Stimulated activated CD4-positive, alpha-beta T cell treated with anti-CD3 and anti-CD28 coated beads, Interleukin-4, amount 100 ng/mL, for 4 hours (primary cell): ENCODE results near the gene RNF224.
A peak's percentile ranks its signal among the peaks of the same experiment; 100 is the strongest.

Experiments used
- DNase-seq, 2 experiments: peaks; one replicate each; pipeline ENCODE4 v3.0.0-alpha.2; 2020

The RNF224 gene

GRCh38 chr9:137215196-137215986 is 11.9 kb upstream of the RNF224 start:
- no peak for DNase-seq

DNA sequence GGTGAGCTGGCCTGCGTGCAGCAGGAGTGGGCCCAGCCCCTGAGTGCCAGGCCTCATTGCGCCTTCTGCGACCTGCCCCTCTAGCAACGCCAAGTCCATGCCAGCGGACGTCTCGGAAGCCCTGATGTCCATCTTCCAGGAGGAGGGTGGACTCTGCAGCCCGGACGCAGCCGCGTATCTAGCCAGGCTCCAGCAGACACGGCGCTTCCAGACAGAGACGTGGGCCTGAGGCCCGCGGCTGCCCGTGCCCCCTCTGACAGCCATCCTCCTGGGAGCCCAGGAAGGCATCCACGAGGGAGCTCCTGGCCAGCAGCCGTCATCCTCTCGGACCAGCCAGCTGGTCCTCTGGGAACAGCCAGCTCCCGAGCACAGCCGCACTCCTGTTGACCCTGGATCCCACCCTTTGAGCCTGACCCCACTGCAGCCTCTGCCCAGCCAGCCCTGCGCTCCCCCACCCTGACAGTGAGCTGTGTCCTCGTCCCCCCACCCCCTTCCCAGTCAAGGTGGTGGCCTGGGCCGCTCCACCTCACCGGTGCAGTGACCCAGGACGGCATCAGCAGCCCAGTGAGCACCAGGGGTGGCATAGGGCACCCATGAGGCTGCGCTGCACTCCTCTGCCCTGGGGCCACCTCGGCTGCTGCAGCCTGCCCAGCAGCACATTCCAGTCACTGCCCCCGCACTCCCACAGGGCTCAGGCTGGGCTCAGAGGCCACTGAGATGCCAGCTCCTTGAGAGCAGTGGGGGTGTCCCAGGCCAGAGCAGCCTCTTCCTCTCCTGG is 10.9 kb upstream of the RNF224 start:
- no peak for DNase-seq

- DNase-seq: no peak
Observed at GRCh38 chr9:137217276-137218211, 9.8 kb upstream of the RNF224 start.

DNA sequence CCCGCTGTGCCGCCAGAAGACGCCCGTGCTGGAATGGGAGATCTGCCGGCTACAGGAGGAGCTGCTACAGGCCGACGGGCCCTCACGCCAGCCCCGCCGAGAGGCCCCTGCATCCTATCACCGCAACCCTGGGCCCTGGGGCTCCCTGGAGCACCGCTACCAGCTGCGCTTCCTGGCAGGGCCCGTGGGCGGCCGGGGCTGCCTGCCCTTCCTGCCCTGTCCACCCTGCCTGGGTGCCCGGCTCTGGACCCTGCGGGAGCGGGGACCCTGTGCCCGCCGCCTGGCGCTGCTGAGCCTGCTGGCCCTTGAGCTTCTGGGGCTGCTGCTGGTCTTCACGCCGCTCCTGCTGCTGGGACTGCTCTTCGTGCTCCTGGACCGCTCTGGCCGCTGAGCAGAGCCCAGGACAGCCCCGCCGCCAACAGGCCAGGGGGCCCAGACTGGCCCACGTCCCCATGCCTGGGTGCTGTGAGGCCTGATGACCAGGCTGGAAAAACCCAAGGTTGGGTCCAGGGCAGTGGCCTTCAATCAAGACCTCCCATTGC is 9.0 kb upstream of the RNF224 start:
- DNase-seq: no peak

GRCh38 chr9:137218754-137219271 is 8.5 kb upstream of the RNF224 start:
- DNase-seq: no peak

GRCh38 chr9:137219757-137220316 is 7.5 kb upstream of the RNF224 start:
- DNase-seq: no peak

DNA sequence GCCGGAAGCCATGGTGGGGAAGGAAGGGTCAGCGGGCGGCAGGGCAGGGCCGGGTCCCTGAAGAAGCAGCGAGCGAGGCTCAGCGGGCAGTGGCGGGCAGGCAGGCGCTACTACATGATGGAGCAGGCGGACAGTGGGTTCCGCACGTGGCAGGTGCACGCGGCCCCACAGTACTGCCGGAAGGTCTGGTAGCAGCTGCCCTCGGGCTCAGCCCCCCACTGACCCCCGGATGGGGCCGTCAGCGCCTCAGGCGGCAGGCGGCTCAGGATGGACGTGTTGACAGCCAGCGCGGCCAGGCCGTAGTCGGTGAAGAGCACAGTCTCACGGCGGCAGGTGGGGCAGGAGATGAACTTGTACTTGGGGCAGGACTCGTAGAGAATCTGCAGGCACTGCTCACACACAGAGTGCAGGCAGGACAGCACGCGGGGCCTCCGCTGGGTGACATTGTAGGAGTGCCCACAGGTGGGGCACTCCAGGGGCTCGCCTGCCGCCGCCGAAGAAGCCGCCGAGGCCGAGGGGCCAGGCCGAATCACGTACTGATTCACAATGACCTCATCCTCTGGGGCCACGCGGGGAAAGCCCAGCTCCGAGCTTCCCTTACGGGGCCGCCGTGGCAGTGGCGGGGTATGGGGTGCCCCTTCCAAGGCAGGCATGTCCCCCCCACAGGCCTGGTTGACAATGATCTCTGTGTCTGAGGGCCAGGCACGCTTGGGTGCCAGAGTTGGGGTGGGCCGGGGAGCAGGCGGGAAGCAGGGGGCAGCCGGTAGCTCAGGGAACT is 6.8 kb upstream of the RNF224 start:
- DNase-seq: no peak

DNA sequence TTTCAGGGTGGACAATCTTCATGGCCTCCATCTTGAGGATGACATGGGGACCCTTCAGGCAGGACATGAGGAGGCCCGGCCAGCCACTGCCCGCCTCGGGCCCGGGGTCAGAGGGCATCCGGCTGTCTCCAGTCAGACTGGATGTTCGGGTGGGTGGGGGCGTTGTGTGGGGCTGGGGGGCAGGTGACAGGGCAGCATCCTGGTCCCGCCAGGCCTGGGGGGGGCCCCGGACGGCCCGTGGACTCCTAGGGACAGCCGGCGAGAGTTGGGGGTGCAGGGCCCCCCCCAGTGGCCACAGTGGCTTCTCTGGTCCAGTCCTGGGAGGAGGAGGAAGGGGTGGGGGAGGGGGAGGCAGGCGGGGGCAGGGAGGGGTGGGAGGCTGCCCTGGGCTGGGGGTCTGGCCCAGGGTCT is 6.2 kb upstream of the RNF224 start:
- no peak for DNase-seq

GRCh38 chr9:137221506-137222111 is 5.7 kb upstream of the RNF224 start:
- DNase-seq: peak in 1 of 2 experiments; percentile 29

DNA sequence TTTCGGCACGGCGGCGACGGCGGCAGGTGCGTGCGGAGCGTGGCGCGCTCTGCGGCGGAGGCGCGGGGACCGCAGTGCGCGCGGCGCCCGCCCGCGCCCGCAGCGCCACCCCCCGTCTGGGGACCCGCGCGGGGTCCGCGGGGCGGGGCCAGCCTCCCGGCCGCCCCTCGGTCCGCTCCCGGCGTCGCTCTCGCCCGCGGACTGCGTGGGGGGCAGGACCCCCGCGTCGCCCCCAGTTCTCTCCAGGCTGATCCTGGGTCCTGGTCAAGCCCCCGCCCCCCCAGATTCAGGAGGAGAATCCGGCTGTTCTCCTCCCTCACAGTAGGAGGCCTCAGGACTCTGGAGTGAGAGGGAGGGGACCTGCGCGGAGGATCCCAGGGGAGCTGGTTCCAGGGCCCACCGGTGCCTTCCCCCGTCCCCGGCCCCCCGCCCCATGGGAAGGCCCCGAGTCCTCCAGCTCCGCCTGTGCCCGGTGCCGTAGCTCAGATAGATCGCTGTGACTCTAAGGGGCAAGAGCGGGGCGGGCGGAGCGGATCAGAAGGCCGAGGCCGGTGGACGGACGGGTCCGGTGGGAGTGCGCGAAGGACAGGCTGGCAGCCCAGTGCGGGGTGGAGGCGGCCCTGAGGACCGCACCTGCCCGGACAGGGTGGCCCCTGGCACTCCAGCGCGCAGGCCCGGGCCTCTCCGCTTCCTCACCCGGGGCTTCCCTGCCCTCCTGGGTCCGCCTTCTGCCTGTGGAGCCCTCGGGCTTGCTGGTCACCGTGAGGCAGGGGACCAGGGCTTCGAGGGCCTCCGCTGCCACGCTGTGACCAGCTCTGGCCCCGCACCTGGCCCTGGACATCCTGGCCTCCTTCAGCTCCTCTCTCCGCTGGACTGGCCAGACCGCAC is 4.9 kb upstream of the RNF224 start, which contains the start of gene RNF208:
Gene RNF208 (minus strand): TSS at position 51 of the 888 bp plus-strand sequence. CDS start 1,028 bp downstream, outside the sequence.
- peak in 1 of 2 experiments; percentile 27 for DNase-seq

DNA sequence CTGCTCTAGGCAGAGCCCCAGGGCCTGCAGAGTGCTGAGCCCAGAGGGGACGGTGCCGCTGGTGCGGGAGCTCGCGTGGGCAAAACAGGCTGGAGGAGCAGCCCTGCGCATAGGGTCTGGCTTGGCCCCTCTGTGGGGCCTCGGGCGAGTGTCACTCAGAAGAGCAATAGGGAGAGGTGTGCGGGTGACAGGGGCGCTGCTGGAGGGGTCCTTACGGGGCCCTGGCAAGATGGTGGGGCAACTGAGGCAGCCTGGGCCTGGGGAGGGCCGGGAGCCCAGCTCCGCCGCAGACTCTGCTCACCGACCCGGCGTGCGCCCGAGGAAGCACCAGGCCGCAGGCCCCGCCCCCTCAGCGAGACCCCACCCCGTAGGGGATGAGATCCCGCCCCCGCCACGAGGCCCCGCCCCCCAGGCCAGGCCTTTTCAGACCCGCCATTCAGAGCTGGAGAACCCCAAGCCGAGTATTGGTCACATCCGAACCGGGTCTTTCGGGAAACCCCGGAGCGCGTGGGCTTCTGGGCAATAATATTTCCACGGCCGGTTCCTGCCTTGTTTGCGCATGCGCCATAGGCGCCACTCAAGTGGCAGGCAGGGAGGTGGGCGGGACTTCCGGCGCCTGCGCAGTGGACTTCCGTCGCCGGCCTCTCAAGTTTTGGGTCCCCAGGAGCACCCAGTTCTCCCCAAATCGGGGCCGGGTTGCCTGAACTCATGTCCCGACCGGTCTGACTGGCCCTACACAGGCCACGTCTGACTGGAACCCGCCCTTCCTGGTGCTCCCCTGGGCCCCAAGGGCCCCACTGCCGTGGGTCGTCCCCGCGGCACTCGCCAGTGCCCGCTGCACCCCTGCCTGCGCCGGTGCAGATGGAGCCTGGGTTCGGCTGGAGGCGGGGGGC is 4.0 kb upstream of the RNF224 start:
- DNase-seq: peak; percentile 99

GRCh38 chr9:137224830-137225694 is 2.2 kb upstream of the RNF224 start, which contains the start of gene CYSRT1:
TSS of gene CYSRT1 (plus strand) at chr9:137225174. CDS start at chr9:137225622, 448 bp downstream.
- DNase-seq: no peak

DNA sequence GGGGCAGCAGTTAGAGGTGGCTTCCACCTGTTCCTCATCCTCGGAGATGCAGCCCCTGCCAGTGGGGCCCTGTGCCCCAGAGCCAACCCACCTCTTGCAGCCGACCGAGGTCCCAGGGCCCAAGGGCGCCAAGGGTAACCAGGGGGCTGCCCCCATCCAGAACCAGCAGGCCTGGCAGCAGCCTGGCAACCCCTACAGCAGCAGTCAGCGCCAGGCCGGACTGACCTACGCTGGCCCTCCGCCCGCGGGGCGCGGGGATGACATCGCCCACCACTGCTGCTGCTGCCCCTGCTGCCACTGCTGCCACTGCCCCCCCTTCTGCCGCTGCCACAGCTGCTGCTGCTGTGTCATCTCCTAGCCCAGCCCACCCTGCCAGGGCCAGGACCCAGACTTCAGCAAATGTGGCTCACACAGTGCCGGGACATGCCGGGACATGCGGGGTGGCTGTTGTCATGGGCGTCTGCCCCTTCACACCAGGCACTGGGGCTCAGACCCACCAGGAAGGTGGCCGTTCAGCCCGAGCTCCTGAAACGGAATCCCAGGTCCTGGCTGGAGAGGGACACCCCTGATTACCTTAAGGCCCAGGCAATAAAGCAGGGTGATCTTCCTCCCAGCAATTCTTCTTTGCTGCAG is 1.5 kb upstream of the RNF224 start:
- no peak for DNase-seq

GRCh38 chr9:137226338-137227053 is 806 bp upstream of the RNF224 start:
- DNase-seq: no peak

GRCh38 chr9:137227853-137228505 is 677 bp downstream of the RNF224 start:
- no peak for DNase-seq
